Cardiac fibroblast (primary cell): ENCODE results near the gene NCKAP5.

ENCODE experiments used
- DNase-seq, 2 donors: peaks; one replicate each; pipeline versions ENCODE4 v3.0.0 to v3.0.0-alpha.2; 2010; ENCODE audit warnings: low read depth in 2 of 2
- H3K4me3 ChIP-seq, 2 donors: replicated peaks in 1 of 2; 1 replicate in 1 of 2; 2 replicates in 1 of 2; pipeline ENCODE4 v1.5.1; 2011; ENCODE audit warnings: low read depth in 2 of 2, low read length in 2 of 2, mild to moderate bottlenecking in 2 of 2, moderate library complexity in 1 of 2
- TF ChIP-seq, protein P1 (sequence below): IDR thresholded peaks from one replicate; pipeline ENCODE4 v1.5.1; 2011; ENCODE audit warnings: low read depth, mild to moderate bottlenecking, low read length, inconsistent platforms

NCKAP5 gene

DNA sequence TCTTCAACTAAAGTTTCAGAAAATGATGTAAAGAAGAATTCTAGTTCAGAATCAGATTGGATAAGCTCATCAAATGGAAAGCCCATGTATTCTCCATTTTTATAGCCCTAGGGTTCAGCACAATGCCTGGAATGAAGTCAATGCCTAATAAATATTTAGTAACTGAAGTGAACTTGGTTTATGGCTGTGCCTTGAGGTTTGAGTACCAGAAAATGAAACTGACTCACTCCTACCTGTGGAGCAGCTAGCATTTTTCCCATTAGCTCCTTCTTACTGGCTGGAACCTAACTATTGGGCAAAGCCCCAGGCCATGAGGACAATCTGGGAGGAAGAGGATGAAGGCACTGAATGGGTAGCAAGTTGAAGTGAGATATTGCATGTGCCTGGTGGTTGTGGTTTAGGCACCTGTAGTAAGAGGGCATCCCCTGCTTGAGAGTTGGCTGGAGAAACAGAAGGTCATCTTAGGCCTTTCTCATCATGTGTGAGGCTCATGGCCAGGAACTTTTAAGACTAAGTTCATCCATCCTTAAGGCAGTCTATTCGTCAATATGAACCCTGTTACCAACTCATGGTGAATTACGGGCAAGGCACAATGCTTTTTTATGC is 813.3 kb downstream of the NCKAP5 start:
- DNase-seq, result no peak
- no peak overlapping the region for H3K4me3 ChIP-seq
- TF ChIP-seq, protein P1, sequence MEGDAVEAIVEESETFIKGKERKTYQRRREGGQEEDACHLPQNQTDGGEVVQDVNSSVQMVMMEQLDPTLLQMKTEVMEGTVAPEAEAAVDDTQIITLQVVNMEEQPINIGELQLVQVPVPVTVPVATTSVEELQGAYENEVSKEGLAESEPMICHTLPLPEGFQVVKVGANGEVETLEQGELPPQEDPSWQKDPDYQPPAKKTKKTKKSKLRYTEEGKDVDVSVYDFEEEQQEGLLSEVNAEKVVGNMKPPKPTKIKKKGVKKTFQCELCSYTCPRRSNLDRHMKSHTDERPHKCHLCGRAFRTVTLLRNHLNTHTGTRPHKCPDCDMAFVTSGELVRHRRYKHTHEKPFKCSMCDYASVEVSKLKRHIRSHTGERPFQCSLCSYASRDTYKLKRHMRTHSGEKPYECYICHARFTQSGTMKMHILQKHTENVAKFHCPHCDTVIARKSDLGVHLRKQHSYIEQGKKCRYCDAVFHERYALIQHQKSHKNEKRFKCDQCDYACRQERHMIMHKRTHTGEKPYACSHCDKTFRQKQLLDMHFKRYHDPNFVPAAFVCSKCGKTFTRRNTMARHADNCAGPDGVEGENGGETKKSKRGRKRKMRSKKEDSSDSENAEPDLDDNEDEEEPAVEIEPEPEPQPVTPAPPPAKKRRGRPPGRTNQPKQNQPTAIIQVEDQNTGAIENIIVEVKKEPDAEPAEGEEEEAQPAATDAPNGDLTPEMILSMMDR, result no peak

- no peak overlapping the region for H3K4me3 ChIP-seq
- TF ChIP-seq, protein P1, result no peak
- DNase-seq, result no peak
These were observed 813.9 kb downstream of the NCKAP5 start for GRCh38 chr2:132754392-132754791.

- no peak for DNase-seq
- no peak overlapping the region for H3K4me3 ChIP-seq
- TF ChIP-seq, protein P1, result no peak
These were observed 815.6 kb downstream of the NCKAP5 start for GRCh38 chr2:132752421-132753206.

- TF ChIP-seq, protein P1, result no peak
- DNase-seq, result no peak
These were observed 816.4 kb downstream of the NCKAP5 start for GRCh38 chr2:132751836-132752235.

DNA sequence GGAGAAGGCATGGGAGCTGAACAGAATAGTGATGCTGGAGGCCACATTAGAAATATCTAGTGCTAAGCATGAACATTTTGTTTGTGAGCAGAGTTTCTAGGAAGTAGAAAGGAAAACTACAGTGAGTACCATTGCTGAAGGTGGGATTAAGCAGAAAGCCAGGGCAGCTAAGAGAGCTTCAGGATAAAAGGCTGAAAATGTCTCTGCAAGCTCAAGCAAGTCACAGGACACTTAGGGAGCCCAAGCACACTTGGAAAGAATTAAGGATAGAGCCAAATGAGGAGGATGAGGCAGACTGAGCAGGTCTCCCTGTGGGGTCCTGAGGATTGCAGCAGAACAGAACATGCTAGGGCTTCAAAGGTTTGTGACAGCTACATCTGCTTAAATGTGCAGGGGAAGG is 817.7 kb downstream of the NCKAP5 start:
- no peak for DNase-seq
- TF ChIP-seq, protein P1, result no peak
- no peak overlapping the region for H3K4me3 ChIP-seq

More at GRCh38 chr2:132751836-132752235, 816.4 kb downstream of the NCKAP5 start:
- H3K4me3 ChIP-seq, result no peak overlapping the region

GRCh38 chr2:132747046-132747445 is 821.2 kb downstream of the NCKAP5 start:
- no peak for DNase-seq
- TF ChIP-seq, protein P1, result no peak
- H3K4me3 ChIP-seq, result no peak overlapping the region
